HG02981 (cell line): ENCODE data around the gene TNKS1BP1.
"Not testable (repeated sequence)": the region's sequence is repeated elsewhere in the genome, so short reads cannot be mapped to it uniquely, and the experiment has no call there.

ENCODE experiments used
- ATAC-seq: cut with Tn5 transposase; IDR thresholded peaks from one replicate; pipeline ENCODE4 v1.9.1; 2021; ENCODE audit warnings: mild to moderate bottlenecking, moderate library complexity; ENCODE audit not compliant: unreplicated experiment

The TNKS1BP1 gene

DNA sequence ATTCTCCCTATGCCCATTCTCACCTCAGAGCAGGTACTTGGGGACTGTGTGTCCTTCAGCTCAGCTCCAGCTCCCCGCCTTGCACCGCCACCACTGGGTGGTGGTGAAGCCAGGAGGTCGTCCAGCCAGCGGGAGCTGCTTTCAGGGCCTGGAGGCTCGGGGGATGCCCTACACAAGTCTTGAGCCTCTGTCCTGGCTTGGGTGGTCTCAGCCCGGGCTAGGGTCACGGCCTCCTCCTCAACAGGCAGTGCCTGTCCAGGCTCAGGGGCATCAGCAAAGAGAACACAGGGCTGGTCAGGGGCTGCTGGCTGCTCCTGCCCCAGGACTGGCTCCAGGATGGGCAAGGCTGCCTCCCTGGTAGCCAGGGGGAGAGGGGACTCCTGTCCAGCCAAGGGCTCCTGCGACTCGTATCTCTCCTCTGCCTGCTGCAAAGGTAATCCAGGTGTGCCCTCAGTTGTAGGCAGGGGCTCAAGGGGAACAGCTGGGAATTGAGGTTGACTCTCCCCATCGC is 12.2 kb downstream of the TNKS1BP1 start:
- ATAC-seq = no peak

DNA sequence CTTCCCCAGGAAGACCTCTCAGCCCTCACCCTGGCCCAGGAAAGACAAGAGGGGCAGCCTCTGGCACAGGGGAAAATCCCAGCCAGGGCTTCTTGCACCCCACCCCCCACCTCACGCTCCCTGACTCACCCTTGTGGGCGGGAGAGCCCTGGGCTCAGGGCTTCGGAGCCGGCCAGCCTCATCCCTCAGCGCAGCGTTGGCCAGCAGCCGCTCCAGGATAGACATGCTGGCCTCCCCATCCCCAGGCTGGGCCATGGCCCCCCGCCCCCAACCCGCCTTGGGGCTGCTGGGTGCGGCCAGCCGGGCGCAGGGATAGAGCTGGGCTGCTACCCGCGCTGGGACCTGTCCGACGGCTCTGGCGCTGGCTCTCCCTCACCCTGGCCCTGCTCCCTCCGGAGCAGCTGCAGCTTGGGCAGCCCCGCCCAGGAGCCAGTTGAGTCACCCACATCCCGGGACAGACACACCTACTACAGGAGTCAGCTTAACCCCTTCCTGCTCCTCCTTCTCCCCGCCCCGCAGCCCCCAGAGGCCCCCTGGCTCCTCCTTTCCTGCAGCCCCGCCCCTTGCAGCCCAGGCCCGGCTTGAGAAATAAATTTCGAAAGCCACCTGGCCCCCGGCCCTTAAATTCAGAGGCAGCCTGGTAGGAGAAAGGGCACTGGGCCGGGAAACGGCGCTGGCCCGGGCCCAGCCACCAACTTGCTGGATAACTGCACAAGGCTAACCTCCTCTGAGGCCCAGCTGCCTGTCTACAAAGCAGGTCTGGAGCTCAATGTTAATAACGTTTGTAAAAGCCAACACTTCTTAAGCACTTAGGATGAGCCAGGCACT is 13.4 kb downstream of the TNKS1BP1 start:
- ATAC-seq = peak; percentile 95

DNA sequence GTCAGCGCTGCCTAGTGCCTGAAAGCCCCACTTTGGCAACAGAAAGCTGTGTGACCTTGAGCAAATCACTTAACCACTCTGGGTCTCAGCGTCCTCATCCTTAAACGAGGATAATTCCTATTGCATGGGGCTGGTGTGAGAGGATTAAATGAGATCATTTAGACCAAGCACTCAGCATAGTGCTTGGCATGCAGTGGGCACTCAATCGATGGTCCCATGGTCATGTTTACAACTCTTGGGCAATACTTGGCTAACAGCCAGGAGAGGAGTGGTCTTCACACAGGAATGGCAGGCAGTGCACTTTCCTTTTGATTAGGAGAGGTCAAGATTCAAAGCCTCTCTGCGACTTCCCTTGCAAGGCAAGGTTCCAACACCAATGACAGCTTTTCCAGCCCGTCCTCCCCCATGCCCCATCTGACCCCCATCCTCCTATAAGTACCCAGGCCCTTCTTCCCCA is 14.1 kb downstream of the TNKS1BP1 start:
- no peak for ATAC-seq

DNA sequence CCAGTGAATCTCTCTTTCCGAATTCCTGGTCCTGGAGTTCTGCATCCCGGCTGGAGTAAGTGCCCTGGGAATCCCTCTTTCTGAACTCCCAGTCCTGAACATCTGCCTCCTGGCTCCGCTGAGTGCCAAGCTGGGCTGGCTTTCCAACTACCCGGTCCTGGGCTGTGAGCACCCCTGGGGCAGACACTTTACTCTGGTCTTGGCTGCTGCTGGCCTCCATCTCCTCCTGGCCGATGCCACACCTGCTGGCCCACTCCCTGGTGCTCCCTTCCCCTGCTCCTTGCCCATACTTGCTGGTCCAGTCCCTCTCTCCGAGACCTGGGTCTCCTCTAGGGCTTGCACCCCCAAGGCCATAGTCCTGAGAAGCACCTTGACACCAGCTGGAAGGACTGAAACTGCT is 14.7 kb downstream of the TNKS1BP1 start:
- ATAC-seq = no peak

DNA sequence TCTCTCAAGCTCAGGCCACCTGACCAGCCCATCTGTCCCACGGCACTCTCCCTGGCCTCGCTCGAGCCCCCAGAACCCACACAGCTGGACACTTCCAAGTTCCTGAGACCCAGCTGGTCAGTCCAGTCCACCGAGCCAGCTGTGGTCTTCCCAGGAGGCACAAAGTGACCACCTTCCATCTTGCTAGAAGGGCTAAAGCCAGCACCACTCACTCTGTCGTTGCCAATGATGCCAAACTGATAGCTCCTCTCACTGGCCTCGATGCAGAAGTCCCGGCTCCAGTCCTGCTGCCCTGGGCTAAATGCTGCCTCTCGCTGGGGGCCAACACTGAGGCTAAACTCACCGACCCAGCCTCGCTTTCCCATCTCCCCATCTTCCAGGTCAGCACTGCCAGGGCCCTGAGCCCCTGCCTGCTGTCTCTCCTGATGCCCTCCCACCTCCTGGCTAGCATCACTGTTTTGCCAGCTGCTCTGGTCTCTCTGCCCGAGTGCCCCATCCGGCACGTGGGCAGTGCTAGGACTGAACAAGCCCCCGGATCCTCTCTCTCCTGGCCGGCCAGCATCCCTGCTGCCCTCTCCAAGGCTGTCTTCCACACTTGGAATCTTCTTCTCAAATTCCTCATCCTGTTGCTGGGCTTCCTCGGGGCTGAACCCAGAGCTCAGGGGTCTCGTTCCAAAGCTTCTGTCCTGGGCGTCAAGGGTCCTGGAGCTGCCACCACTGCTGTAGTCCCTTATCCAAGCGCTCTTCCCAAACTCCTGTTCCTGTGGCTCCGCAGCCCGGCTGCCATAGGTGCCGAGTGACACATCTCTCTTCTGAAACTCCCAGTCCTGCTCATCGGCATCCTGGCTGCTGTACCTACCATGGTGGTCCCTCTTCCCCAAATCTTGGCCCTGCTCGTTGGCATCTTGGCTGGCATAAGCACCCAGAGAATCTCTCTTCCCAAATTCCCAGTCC is 15.4 kb downstream of the TNKS1BP1 start:
- ATAC-seq = no peak

DNA sequence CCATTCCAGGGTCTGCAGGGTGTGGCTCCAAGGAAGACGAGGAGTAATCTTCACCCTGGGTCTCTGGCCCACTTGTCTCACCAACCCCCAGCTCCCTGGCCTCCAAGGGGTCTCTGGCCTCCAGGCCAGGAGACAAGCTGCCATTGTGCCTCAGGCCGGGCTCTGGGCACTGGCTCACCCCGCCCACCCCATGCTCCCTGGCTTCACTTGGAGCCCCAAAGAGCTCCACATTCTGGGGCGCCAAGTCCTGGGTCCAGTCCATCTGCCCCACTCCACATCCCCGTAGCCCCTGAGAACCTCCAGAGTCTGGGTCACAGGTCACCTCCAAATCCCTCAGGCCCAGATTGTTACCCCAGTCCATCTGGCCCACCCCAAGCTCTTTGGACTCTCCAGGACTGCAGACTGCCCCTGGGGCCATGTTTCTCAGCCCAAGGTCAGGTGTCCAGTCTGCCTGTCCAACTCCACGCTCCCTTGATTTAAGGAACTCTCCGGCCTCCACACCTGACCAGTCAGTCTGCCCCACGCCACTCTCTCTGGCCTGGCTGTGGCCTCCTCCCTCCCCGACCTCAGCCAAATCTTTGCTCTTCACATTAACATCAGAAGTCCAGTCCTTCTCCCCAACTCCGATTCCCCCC is 16.2 kb downstream of the TNKS1BP1 start:
- ATAC-seq = no peak

DNA sequence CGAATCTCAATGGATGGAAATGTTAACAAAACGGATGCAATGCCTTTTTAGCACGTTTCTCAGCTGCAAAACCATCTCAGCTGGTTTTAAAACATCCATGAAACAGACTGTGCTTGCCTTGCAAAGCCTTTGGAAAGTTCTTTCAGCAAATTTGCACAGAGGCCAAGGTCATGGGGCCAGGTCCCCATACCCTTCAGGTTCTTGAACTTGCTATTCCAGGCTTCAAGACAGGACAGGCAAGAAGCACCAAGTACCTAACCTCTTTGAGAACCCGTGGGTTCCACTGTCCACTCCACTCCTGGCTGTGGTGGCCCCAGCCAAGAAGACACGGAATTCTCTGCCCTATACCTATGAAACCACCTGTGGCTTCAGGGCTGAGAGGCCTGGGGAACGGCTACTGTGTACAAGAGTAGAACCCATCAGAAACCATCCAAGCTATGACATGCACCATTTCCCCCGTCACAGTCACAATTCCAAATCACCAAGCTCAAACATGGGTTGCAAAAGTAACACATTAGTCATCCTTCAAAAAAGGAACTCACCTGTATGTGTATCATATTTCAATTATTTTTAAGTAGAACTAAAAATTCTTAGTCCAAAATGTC is 17.0 kb downstream of the TNKS1BP1 start:
- no peak for ATAC-seq

DNA sequence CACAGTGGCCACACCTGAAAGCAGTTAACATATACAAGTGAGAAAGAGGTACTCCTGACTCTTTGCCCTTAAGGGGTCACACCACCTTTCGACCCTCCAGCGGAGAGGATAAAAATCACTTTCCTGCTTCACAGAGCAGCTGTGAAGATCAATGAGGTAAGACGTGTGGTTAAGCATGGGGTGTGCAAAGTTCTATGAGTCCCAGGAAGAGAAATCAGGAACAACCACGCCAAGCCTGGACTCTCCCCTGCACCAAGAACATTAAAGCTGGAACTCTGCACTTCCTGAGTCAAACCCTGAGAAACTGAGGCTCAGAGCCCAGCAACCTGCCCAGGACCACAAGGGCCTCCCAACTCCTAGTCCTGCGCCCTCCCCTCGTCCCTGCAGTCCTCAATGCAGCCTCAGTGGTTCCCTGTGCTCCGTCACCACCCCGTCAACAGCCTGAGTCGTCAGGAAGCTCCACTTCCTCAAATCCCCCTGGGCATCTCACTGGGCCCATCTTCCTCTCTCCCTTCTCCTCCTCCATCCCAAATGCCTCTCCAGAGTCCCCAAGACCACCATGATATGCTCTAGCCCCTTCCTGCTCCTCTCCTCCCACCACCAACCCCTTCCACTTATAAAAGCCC is 17.7 kb downstream of the TNKS1BP1 start:
- no peak for ATAC-seq

DNA sequence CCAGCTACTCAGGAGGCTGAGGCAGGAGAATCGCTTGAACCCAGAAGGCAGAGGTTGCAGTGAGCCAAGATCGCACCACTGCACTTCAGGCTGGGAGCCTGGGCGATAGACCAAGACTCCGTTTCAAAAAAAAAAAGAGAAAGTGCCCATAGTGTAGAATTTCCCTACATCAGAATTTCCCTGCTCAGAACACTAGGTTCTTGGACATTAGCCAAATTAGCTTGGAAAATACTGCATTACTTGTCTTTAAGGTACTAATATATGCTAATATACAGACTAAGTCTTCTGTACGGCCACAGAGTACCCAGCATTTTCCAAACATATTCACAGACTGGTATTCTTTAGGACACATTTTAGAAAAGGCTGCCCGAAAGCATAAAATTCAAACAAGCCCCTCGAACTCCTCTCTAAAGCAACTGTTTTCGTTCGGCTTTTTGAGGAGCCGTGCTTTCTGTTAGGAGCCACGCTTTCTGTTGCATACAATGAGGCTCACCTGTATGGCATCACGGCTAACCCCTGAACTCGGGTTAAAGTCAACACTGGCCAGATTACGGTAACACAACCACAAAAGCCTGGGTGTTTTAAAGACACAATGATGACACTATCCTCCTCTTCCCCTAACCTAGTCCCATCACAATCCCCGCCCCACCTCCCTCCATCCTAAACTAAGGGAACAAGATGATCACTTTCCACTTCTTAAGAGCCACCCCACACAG is 18.4 kb downstream of the TNKS1BP1 start:
- no peak for ATAC-seq

DNA sequence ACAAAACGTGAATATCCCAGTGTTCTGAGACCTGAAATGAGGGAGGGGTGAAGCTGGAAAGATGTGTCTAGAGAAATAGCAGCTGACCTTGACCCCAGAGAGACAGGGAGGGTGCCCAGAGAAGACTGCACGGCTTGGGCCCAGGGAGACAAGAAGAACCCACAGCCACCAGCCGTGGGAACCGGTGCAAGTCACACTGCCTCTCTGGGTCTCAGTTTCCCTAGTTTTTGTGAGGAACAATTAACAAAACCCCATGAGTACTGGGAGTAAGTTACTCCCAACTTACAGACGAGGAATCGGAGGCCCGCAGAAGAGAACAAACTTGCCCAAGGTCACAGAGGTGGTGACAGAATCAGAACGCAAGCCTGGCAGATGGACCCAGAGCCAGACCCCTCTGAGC is 19.2 kb downstream of the TNKS1BP1 start:
- ATAC-seq = no peak

DNA sequence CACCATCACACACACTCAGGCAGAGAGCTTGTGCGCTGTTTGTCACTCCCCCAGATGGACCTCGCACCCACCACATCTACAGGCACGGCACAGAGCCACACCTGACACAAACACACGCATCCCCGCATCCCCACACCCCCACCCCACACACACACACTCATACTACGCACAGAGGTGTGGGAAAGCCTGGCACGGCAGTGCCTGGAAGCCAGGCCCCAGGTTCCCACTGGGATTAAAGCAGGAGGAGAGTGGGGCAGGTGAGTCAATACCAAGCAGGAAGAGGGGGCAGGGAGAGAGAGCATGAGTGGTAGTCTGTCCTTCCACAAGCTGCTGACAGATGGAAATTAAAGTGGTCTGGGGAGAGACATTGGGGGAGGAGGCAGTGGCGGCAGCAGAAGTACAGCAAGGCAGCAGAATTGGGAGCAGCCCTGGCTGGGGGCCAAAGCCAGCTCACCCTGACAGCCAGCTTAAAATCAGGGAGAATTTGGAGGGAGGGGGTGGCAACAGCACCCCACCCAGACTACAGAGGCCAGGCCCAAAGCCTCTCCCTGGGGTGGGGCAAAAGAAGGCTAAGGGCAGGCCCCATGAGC is 20.7 kb downstream of the TNKS1BP1 start:
- no peak for ATAC-seq

DNA sequence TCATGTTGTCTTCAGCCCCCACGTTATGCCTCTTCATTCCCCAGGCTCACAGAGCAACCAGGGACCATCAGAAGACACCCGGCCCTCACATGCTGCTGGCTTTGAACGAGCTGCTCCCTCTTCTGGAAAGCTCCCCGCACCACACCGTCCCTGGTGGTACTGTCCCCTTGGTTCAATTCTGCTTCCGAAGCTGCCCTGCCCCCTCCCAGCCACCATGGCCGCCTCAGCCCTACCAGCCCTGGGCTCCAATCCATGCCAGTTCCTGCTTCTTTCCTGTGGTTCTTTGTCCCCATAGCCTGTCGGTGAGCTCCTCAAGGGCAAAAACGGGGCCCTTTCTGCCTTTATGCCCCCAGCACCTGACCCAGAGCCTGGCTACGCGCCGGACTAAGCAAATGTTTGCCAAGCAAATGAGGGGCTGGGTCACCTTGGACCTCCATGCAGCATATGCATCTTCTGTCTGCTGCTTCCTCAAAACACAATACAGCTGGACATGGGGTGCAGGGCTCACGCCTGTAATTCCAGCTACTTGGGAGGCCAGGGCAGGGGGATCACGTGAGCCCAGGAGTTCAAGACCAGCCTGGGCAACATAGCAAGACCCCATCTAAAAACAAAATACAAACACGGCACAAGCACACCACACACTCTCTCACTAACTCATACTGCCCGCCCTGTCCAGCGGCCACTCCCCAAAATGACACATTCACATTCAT is 21.3 kb downstream of the TNKS1BP1 start:
- ATAC-seq = no peak

DNA sequence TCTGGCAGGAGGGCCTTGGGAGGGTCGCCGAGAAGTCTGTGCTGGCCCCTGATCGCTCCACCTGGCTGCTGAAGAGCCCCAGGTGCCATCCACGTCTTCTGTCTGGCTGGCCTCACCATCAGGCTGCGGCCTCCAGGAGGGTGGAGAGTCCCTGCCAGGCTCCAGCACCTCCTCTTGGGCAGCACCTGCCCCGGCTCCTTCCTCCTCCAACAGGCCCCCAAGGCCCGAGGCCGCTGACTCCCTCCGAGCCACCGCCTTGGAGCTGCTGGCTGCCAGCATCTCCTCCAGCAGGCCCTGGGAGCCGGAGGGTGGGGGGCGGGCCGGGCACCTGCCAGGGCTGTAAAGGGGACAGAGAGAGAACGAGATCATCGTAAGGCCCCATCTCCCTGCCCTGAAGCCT is 22.3 kb downstream of the TNKS1BP1 start:
- no peak for ATAC-seq

DNA sequence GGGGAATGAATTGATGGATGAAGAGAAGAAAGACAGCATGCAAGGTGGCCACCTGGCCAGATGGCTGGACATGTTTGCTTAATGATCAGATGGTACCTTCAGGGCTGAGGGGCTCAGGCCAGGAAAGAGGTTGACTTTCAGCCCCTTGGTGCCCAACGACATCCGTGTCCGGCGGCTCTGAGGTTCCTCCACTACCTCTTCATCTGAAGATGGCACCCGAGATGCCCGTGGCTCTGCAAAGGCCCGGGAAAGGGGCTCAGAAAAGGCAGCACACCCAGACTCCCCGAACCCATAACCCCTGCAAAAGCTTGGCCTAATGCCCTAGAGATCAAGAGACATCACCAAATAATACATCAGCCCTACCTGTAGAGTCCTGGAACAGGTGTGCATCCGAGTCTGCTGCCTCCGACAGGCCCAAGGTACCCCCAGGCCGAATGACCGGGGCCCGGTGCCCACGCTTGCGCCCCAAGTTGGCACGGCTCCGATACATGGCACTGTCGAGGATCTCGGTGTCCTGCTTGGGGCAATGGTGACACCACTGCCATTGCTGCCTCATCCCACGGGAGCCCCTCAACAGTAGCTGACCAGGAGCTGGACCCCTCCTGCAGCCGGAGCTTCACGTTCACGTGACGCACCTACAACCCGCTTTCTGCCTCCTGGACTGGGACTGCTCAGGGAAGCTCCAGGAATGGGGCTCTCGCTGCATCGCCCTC is 22.9 kb downstream of the TNKS1BP1 start:
- ATAC-seq = no peak

DNA sequence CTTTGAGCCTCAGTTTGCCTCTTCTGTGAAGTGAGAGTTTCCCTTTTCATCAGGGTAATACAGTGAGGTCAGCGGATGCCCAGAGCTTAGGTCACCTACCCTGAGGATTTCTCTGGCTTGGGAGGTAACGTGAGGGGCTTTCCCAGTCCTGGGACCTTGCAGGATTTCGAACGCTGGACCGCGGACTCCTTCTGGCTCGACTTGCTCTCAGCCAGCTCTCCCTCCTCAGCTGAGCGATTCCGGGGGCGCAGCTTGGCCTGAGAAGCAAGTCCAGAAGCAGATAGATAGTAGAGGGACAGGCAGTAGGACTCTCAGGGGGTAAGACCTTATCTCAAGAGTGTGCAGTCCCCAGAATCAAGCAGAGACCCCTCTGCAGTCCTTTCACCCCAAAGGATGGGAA is 24.0 kb downstream of the TNKS1BP1 start:
- ATAC-seq = no peak

DNA sequence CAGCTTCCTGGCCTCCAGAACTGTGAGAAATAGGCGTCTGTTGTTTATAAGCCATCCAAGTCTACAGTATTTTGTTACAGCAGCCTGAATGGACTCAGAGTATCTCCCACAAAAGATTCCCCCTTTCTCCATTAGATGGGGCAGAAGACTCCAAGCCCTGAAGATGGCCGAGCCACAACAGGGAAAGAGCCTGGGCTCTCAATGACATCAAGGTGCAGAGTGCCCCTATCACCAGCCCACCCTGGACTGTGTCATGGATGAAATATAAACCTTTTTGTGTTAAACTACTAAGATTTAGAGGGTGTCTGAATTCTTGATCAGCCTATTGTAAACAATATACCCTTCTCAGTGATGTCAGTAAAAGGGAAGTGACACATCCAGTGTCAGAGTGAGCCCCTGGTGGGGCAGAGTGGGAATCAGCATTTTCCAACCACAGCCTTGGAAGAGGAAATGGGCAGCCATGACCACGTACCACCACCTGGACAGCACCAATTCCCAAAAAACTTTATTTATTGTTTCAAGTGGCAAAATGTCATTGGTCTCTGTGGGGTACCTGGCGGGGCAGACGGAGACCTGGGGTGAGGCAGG is 25.5 kb downstream of the TNKS1BP1 start:
- ATAC-seq = no peak

DNA sequence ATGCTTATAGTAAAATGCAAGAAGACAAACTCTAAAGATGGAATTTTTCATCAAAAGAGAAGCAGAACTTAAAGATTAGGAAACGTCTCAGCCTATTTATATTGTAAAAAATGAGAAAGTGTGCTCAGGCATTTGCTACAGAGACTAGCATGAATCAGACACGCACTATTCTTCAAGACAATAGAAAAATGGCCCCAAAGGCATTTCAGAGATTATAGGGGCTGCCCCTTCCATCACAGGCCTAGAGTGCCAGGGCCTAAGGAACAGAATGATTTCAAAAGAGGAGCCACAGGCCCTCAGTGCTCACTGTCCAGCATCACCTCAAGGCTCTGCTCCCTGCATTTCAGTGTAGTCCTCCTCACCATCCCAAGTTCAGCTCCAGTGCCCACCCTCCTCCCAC is 27.5 kb downstream of the TNKS1BP1 start:
- ATAC-seq = no peak

DNA sequence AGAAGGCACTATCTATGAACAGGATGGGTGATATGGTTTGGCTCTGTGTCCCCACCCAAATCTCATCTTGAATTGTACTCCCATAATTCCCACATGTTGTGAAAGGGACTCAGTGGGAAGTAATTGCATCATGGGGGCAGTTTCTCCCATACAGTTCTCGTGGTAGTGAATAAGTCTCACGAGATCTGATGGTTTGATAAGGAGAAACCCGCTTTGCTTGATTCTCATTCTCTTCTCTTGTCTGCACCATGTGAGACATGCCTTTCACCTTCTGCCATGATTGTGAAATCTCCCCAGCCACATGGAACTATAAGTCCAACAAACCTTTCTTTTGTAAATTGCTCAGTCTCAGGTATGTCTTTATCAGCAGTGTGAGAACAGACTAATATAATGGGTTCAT is 28.5 kb downstream of the TNKS1BP1 start:
- ATAC-seq = not testable (repeated sequence)
